Large intestine (tissue), 3 donors: Measurements from ENCODE around the gene SLC6A3. TPM values are rescaled to one million over a fixed set of nuclear protein-coding genes. Genes with fewer than 3 reads are reported as not detected.

Experiments used
- DNase-seq, 2 donors: peaks; one replicate each; pipeline versions ENCODE4 v3.0.0 to v3.0.0-alpha.2; 2013
- H3K27ac ChIP-seq: one replicate; pipeline ENCODE4 v1.5.1; 2013; ENCODE audit warnings: low read length
- H3K27me3 ChIP-seq: 2 replicates; pipeline ENCODE4 v1.6.1; 2013; ENCODE audit warnings: low read length; ENCODE audit not compliant: control insufficient read depth, insufficient read depth
- H3K36me3 ChIP-seq: 2 replicates; pipeline ENCODE4 v1.6.1; 2013; ENCODE audit warnings: low read length; ENCODE audit not compliant: control insufficient read depth, insufficient read depth
- H3K4me1 ChIP-seq: one replicate; pipeline ENCODE4 v1.6.1; 2013; ENCODE audit warnings: low read length; ENCODE audit not compliant: control insufficient read depth, insufficient read depth
- H3K4me3 ChIP-seq: one replicate; pipeline ENCODE4 v1.5.1; 2013; ENCODE audit warnings: low read length
- H3K9me3 ChIP-seq: one replicate; pipeline ENCODE4 v1.6.1; 2013; ENCODE audit warnings: mild to moderate bottlenecking, low read depth, low read length, moderate library complexity; ENCODE audit not compliant: control insufficient read depth
- WGBS: methylation state at CpG from one replicate; pipeline ENCODE4 v1.1.5; 2013; ENCODE audit warnings: low lambda C conversion rate; ENCODE audit not compliant: insufficient coverage; 5-methylcytosine and 5-hydroxymethylcytosine counted together
- polyA plus RNA-seq: library from polyadenylated mRNA; unstranded; fragments of 120-200 nt; gene quantifications from one replicate; pipeline ENCODE4 v1.2.1, GENCODE V29; 2013

Gene SLC6A3
- polyA plus RNA-seq, 1 donor: 0.13 TPM

GRCh38 chr5:1346627-1347440 is 98.4 kb downstream of the SLC6A3 start:
- H3K27ac ChIP-seq: no peak overlapping the region
- peaks cover 14% of the 10 kb centered on the region for H3K36me3 ChIP-seq
- no peaks in the 10 kb centered on the region for H3K27me3 ChIP-seq
- no peak for DNase-seq
- no peaks in the 10 kb centered on the region for H3K9me3 ChIP-seq
- 93% methylated on average over 3 of the region's 21 CpGs for WGBS
- H3K4me1 ChIP-seq: no peaks in the 10 kb centered on the region
- H3K4me3 ChIP-seq: no peak overlapping the region

GRCh38 chr5:1345876-1346626 is 99.2 kb downstream of the SLC6A3 start:
- no peaks in the 10 kb centered on the region for H3K27me3 ChIP-seq
- H3K36me3 ChIP-seq: peaks cover 22% of the 10 kb centered on the region
- H3K4me1 ChIP-seq: no peaks in the 10 kb centered on the region
- H3K4me3 ChIP-seq: peak overlapping the region; percentile 87
- no peaks in the 10 kb centered on the region for H3K9me3 ChIP-seq
- DNase-seq: no peak
- no peak overlapping the region for H3K27ac ChIP-seq
- 80% methylated on average over 4 of the region's 27 CpGs for WGBS

- WGBS: no CpG with 5 or more reads among the region's 87 CpGs
Measured at GRCh38 chr5:1344975-1345838, 100.0 kb downstream of the SLC6A3 start, which contains the start of gene CLPTM1L. CLPTM1L (minus strand) TSS chr5:1345099; CDS start chr5:1344841, 258 bp downstream.

GRCh38 chr5:1343931-1344901 is 101.0 kb downstream of the SLC6A3 start:
- Histone ChIP-seq H3K4me1 (no peaks in the 10 kb centered on the region), H3K27me3 (no peaks in the 10 kb centered on the region), H3K9me3 (no peaks in the 10 kb centered on the region), H3K27ac (no peak overlapping the region), H3K36me3 (peaks cover 34% of the 10 kb centered on the region), H3K4me3 (peak overlapping the region; percentile 51)
- DNase-seq: peak in 1 of 2 donors; percentile 26
- WGBS: no CpG with 5 or more reads among the region's 61 CpGs

More at GRCh38 chr5:1344975-1345838, 100.0 kb downstream of the SLC6A3 start, which contains the start of gene CLPTM1L:
- Histone ChIP-seq H3K9me3 (no peaks in the 10 kb centered on the region), H3K4me3 (peak within 1 kb of the TSS; percentile 87), H3K27ac (peak within 1 kb of the TSS; percentile 46), H3K4me1 (no peaks in the 10 kb centered on the region), H3K27me3 (no peaks in the 10 kb centered on the region), H3K36me3 (peaks cover 30% of the 10 kb centered on the region)
- peak; percentile 92 for DNase-seq

DNA sequence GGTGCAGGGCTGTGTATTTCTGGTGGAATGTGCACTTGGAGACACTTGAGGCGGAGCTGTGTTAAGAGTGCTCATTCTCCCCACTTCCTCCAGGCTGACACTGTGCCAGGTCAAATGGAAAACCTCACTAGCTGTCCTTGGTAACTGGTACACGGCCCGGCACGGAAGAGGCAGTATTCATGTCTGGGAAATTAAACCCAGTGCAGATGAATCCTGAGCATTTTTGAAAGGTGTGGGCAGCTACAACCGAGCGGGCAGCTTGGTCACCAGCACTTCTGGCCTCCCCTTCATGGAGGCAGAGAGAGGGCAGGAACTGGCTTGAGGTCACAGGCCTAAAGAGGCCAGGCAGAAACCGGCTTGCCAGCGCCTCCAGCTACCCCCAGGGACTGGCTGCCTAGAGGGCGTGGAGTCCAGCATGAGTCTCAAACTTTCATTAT is 101.9 kb downstream of the SLC6A3 start:
- no peak overlapping the region for H3K4me3 ChIP-seq
- DNase-seq: no peak
- H3K9me3 ChIP-seq: no peaks in the 10 kb centered on the region
- H3K36me3 ChIP-seq: peaks cover 41% of the 10 kb centered on the region
- H3K27me3 ChIP-seq: no peaks in the 10 kb centered on the region
- no peak overlapping the region for H3K27ac ChIP-seq
- peaks cover 5% of the 10 kb centered on the region for H3K4me1 ChIP-seq
- WGBS: no CpG with 5 or more reads among the region's 9 CpGs

Other genes with a start within 250 kb of the SLC6A3 start
- gene SLC6A19, start 243.8 kb downstream of the SLC6A3 start, polyA plus RNA-seq: 295 TPM
- gene SLC6A18, start 220.1 kb downstream of the SLC6A3 start, polyA plus RNA-seq: 0.03 TPM
- gene TERT, start 150.4 kb downstream of the SLC6A3 start, polyA plus RNA-seq: 4.0 TPM
- gene CLPTM1L, start 100.3 kb downstream of the SLC6A3 start, polyA plus RNA-seq: 87.4 TPM
- 14.8 TPM for gene LPCAT1, start 78.5 kb upstream of the SLC6A3 start, polyA plus RNA-seq